ENCODE results near the gene MAS1L. TPM values are rescaled to one million over a fixed set of nuclear protein-coding genes. Genes with fewer than 3 reads are reported as not detected.

The MAS1L gene
- total RNA-seq, 3 donors from 2014 or later = 1.0 TPM; not detected in 2

GRCh38 chr6:29465801-29466200 lies 22.0 kb downstream of the MAS1L start:
- ATAC-seq (no peak), DNase-seq (no peak)
- Histone ChIP-seq H3K9me3 (no peaks in the 10 kb centered on the region), H3K36me3 (ENCODE audit: low read depth) (no peaks in the 10 kb centered on the region), H3K4me1 (ENCODE audit: low read depth) (no peaks in the 10 kb centered on the region), H3K4me3 (no peak overlapping the region)
- intact Hi-C loops (cut with DNase I, micrococcal nuclease) = no loop called here
- TF ChIP-seq CTCF (IDR thresholded peaks at IDR 0.05) = no peak

- Histone ChIP-seq H3K4me3 (no peak overlapping the region), H3K4me1 (ENCODE audit: low read depth) (no peaks in the 10 kb centered on the region), H3K9me3 (no peaks in the 10 kb centered on the region), H3K36me3 (ENCODE audit: low read depth) (no peaks in the 10 kb centered on the region)
- intact Hi-C loops (cut with DNase I, micrococcal nuclease) = no loop called here
- ATAC-seq = no peak
- TF ChIP-seq CTCF (IDR thresholded peaks at IDR 0.05) = no peak
- DNase-seq = no peak
These were observed 22.5 kb downstream of the MAS1L start for GRCh38 chr6:29465279-29465678.

GRCh38 chr6:29462022-29462421 lies 25.7 kb downstream of the MAS1L start:
- DNase-seq = no peak
- intact Hi-C loops (cut with DNase I, micrococcal nuclease) = no loop called here
- TF ChIP-seq CTCF (IDR thresholded peaks at IDR 0.05) = no peak
- no peak for ATAC-seq
- no peak overlapping the region for H3K4me3 ChIP-seq
- H3K4me1 ChIP-seq (ENCODE audit: low read depth) = no peaks in the 10 kb centered on the region
- H3K9me3 ChIP-seq = no peaks in the 10 kb centered on the region
- no peaks in the 10 kb centered on the region for H3K36me3 ChIP-seq (ENCODE audit: low read depth)

GRCh38 chr6:29461021-29461814 lies 26.5 kb downstream of the MAS1L start:
- H3K36me3 ChIP-seq (ENCODE audit: low read depth) = no peaks in the 10 kb centered on the region
- ATAC-seq = no peak
- H3K4me3 ChIP-seq = no peak overlapping the region
- no peak for DNase-seq
- H3K9me3 ChIP-seq = no peaks in the 10 kb centered on the region
- no peaks in the 10 kb centered on the region for H3K4me1 ChIP-seq (ENCODE audit: low read depth)
- intact Hi-C loops (cut with DNase I, micrococcal nuclease) = no loop called here
- TF ChIP-seq CTCF (IDR thresholded peaks at IDR 0.05) = no peak

GRCh38 chr6:29456971-29457370 lies 30.8 kb downstream of the MAS1L start, which contains the start of the genes OR11A1 and OR2H1:
Gene OR11A1 (minus strand): TSS chr6:29457071. CDS start chr6:29427641, 29,430 bp downstream.
Gene OR2H1 (plus strand): TSS chr6:29457155. CDS start chr6:29461770, 4,615 bp downstream.
- ATAC-seq = no peak

More at GRCh38 chr6:29456971-29457370, 30.8 kb downstream of the MAS1L start, which contains the start of the genes OR11A1 and OR2H1:
- H3K4me1 ChIP-seq (ENCODE audit: low read depth) = no peaks in the 10 kb centered on the region
- TF ChIP-seq CTCF (IDR thresholded peaks at IDR 0.05) = no peak
- intact Hi-C loops (cut with DNase I, micrococcal nuclease) = no loop called here
- H3K9me3 ChIP-seq = no peaks in the 10 kb centered on the region
- no peaks in the 10 kb centered on the region for H3K36me3 ChIP-seq (ENCODE audit: low read depth)
- H3K4me3 ChIP-seq = no peak within 1 kb of the TSS
- DNase-seq = no peak

Data from mucosa of descending colon (tissue), 3 donors.